Measurements from ENCODE around the gene COBL.

- TF ChIP-seq CTCF (IDR thresholded peaks at IDR 0.05) (no peak), POLR2A (IDR thresholded peaks at IDR 0.05) (no peak)
These were observed 190.3 kb downstream of the COBL start for GRCh38 chr7:51126324-51126723.

Data from adrenal gland (tissue), 5 donors.